Activated CD4-positive, alpha-beta T cell treated with anti-CD3 and anti-CD28 coated beads, Interleukin-10, Interleukin-2, amounts not matched to agents 100 ng/mL and 50 ng/mL, durations not matched to agents 16 hours and 8 hours (primary cell): ENCODE results near the gene EXOC3L4.

ENCODE experiments used
- DNase-seq: peaks from one replicate; pipeline ENCODE4 v3.0.0-alpha.2; 2020

EXOC3L4 gene

DNA sequence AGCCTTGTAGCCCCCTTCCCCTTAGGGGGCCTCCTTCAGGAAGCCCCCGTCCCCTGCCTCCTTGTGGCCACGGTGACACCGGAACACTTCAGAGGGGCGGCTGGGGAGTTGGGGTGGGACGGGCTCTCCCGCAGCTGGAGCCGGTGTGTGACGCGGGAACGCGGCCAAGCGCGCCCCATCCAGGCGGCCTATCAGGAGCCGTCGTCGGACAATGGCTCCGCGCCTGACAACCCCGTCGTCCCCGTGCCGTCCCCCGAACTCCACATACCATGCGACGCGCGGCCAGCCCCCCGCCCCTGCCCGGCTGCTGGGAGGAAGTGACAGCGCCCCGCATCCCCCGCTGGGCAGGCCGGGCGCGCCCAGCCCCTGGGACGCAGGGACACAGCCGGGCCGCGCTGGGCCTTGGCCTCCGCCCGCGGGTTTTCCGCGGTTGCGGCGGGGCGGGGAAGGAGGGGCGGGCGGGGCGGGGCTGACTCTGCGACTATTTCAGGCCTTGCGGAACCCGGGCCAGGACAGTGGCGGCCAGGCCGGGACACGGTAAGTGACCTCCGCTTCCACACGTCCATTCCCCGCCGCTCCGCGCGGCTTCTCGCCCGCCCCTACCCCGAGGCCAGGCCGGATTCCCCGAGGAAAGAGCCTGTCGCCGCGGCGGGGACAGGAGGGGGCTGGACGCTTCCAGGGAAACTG, 28.6 kb downstream of the EXOC3L4 start, which contains the start of gene TNFAIP2:
TSS of gene TNFAIP2 (plus strand) at position 515 of the 687 bp plus-strand sequence. CDS start 2,997 bp downstream, outside the sequence.
- DNase-seq: no peak

DNA sequence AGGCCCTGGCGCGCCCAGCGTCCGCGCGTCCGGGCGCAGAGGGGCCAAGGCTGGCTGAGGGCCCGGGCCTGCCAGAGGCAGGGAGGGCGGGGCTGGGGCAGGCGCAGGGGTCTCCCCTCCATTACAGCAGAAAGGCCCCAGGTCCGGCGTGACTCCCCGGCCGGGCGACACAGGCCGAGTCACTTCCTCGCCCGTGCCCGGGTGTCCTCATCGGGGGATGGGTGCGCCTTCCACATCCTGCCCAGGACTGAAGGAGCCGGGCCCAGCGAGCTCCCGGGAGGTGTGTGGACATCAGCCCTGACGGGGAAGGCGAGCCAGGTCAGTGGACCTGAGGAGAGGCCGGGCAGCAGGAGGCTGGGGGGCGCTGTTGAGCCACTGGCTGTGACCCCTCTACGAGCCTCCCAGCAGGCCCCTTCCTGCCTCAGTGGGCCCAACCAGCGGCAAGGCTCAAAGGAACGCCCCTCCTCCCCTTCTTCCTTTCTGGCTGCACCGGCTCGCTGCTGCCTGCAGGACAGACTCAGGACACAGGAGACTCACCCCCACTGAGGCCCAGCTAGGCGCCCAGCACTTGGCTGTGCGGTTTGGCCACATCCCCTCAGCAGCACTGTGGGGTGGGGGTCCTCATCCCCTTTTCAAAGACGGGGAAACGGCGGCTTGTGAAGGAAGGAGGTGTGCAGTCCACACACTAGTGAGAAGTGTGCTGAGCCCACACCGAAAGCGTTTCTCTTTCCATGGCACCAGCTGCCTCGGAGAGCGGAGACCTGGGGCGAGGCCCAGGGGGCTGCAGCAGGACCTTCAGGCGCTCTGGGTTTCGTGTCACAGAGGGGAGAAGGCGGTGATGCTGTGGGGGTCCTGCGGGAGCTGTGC, 29.3 kb downstream of the EXOC3L4 start:
- DNase-seq: no peak

DNA sequence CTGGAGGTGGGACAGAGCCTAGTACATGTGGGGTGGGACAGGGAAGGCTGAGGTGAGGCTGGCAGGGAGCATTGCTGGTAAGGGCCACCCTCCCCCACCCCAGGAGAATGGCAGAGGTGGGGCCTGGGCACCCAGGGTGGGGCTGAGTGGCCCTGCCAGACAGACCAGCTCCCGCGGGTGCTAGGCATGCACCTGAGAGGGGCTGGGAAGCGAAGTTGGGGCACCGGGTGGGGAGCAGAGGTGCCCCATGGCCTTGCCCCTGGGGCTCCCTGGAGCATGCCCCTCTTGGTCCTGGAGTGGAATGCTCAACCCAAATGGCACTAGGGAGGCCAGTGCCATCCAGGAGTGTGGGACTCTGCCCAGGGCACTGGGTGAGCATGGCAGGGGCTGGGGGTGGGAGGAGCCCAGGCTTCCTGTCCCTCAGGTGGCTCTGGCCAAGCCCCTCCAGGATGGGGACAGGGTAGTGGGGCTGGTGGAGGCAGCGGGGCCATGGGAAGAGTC, 30.0 kb downstream of the EXOC3L4 start:
- no peak for DNase-seq

DNA sequence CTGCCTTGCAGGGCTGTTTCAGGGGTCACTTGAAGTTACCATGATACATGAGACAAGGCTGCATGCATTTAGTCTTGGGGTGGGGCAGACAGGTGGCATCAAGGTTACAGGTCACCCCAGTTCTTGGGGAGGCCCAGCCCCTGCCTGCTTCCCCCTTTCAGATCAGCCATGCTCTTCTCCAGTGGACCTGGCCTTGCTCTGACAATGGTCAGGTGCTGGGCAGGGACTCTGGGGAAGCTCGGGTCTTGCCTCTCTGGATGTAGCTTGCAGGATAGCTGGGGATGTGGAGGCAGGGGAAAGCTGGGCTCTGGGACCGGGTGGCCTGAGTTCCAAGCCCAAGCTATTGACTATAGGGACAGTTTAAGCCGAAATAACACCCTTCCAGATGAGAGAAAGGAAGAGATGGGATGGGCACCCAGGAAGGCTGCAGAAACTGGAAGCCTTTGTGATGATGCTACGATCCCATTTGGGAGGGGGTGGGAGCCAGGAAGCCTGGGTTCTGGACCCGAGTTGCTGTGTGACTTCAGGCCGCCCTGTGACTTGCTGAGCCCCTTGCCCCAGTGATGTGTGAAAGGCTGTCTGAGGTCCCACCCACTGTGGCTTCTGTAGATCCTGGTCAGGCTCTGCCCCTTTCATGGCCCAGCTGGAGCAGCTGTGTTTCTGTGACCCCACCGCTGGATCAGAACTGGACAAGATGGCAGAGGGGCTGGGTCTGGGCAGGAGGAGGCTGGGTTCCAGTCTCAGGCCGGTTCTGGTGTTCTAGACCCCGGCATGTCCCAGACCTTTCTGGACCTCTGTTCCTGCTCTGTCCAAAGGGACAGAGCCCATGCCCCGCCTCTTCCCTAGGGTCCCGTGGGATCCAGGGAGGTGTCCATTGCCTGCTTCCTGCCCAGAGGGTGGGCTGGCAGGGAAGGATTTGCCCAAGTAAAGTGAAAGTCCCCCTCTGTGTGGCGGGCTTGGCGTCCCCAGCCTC, 30.9 kb downstream of the EXOC3L4 start:
- DNase-seq: no peak

DNA sequence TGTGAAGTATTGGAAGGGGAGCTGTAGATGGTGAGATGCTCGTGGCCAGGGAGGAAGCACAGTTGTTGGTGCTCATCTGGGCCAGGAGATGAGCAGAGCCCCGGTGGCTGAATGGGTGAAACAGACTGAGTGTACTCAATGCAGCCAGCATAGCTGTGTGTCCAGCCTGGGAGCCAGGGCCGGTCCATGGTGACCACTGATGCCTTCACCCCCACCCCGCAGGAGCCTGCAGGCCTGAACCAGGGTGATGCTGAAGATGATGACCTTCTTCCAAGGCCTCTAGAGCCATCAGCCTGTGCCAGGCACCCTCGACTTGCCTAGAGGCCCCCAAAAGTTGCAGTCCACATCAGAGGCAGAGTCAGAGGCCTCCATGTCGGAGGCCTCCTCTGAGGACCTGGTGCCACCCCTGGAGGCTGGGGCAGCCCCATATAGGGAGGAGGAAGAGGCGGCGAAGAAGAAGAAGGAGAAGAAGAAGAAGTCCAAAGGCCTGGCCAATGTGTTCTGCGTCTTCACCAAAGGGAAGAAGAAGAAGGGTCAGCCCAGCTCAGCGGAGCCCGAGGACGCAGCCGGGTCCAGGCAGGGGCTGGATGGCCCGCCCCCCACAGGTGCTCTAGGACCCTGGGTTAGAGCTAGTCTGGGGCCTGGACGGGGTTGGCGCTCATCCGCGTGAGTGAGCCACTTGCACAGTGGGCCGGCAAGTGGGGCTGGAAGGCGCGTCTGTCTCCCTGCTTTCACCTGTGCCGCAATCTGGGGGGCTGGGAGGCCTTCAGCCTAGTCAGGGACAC, 31.8 kb downstream of the EXOC3L4 start:
- DNase-seq: no peak

DNA sequence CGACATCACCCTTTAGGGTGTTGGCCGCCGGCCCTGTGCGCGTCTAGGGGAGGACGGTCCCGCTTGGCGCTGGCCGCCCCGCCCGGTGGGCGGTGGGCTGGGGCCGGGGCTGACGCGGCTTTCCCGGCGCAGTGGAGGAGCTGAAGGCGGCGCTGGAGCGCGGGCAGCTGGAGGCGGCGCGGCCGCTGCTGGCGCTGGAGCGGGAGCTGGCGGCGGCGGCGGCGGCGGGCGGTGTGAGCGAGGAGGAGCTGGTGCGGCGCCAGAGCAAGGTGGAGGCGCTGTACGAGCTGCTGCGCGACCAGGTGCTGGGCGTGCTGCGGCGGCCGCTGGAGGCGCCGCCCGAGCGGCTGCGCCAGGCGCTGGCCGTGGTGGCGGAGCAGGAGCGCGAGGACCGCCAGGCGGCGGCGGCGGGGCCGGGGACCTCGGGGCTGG, 32.4 kb downstream of the EXOC3L4 start:
- DNase-seq: no peak

DNA sequence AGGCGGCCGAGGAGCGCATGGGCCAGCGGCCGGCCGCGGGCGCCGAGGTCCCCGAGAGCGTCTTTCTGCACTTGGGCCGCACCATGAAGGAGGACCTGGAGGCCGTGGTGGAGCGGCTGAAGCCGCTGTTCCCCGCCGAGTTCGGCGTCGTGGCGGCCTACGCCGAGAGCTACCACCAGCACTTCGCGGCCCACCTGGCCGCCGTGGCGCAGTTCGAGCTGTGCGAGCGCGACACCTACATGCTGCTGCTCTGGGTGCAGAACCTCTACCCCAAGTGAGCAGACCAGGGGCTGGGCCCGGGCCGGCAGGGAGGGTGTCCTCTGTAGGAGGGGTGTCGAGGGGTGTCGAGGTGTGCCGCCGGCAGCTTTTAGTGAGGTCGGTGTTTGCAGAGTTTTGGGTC, 32.8 kb downstream of the EXOC3L4 start:
- DNase-seq: no peak

DNA sequence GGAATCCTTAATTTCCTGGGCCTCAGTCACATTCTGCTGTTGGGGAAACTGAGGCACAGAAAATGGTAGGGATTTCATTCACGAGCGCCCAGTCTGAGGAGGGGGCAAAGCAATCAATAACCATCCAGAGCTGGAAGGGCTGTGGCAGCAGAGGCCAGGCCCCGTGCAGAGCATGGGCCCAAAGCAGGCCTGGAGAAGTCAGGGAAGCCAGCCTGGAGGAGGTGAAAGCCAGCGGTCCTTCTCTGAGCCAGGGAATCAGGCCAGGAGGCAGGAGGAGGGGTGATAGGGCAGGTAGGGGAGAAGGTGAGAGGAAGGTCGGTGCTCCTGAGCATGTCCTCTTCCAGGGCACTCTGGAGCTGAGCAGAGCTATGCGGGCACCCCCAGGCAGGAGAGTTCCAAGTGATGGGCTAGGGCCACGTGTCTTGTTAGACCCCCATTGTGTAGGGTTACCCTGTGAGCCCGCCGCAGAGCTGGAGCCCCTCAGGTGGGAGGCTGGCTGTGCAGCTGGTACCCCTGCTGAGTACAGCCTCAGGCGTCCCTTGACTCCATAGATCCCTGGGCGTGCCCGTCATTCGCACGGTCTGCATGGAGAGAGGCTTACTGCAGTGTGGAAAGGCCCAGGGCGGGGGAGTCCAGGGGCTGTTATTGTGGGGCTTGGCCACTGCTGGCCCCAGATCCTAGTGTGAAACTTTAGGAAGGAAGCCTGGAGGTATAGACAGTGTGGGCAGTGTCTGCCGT, 33.5 kb downstream of the EXOC3L4 start:
- DNase-seq: no peak

DNA sequence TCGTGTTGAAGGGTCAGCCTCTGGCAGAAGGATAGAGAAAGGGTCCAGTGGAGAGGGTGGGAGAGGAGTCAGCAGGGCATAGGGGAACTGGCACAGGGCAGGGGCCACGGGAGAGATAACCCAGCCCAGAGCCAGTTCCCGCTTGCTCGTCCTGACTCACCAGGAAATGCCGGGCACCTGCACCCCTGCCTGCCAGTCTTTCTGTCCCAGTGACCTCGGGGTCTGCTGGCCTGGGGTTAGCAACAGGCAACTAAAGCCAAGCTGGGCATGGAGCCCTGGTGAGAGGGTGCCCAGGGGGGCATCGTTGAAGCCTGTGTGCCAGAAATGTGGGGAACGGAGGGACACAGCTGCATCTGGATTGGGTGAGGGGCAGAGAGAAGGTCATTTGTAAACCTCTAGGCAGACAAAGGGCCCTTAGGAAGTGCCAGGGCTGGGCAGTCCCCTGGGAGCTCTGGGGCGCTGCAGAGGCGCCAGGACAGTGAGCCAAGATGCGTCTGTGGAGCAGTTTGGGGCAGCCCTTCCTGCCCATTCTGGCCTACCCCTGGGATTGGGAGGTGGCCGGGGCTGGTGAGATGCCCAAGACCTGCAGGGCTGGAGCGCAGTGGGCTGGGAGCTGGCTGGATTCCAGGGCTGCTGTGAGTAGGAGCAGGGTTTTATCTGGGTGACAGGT, 34.2 kb downstream of the EXOC3L4 start:
- DNase-seq: no peak

DNA sequence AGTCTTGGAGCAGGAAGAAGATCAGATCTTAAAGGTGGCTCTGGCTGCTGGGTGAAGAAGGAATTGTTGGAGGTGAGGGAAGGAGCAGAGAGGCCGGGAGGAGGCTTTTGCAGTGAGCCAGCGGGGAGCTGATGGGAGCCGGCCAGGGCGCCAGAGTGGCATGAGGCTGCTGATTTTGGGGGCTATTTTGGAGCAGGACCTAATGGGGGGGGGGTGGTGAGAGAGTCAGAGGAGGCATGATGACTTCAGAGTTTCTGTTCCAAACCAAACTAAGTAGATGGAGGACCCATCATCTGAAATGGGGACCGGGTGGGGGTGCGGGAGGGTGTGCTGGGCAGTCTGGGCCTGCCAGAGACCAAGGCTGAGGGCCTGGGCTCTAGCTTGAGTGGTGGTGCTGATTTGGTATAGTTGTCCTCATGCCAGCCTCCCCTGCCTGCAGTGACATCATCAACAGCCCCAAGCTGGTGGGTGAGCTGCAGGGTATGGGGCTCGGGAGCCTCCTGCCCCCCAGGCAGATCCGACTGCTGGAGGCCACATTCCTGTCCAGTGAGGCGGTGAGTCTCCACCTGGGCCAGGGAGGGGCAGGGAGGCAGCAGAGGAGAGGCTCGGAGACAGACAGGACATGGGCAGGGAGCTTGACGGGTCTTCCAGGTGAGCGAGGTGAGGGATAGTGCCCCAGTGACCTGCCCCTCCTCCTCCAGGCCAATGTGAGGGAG, 34.9 kb downstream of the EXOC3L4 start:
- no peak for DNase-seq

DNA sequence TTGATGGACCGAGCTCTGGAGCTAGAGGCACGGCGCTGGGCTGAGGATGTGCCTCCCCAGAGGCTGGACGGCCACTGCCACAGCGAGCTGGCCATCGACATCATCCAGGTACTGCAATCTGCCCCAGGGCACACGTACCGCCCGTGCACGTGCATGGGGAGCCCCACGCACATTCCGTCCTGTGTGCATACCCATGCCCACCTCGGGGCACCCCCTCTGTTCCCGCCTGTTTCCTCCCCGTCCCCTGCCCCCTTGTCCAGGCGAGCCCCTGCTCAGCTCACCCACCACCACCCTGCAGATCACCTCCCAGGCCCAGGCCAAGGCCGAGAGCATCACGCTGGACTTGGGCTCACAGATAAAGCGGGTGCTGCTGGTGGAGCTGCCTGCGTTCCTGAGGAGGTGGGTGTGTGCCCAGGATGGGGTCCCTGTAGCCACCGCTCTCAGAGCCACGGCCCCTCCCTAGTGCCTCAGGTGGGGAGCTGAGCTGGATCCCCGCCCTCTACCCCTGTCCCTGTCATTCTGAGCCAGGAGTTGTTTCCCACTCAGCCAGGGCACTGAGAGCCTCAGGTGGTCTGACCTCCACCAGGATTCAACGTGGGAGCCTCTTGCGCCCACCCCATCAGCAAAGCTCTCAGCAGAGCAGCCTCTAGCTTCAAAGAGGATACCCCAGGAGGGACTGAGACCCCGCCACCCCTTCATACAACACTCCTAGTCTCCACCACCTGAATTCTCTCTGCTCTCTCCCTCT, 35.7 kb downstream of the EXOC3L4 start:
- no peak for DNase-seq

DNA sequence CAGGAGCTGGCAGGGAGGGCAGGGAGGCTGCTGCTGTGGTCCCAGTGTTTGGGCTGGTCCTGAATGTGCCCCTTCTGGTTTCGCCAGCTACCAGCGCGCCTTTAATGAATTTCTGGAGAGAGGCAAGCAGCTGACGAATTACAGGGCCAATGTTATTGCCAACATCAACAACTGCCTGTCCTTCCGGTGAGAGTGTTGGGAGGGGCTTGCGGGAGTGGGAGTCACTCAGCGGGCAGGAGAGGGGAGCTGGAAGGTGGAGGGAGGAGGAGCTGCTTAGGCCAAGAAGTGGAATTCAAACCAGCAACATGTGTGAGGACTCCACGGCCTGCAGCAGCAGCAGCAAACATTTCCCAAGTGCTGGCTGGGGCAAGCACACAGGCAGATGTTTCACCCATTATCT, 36.4 kb downstream of the EXOC3L4 start:
- no peak for DNase-seq

DNA sequence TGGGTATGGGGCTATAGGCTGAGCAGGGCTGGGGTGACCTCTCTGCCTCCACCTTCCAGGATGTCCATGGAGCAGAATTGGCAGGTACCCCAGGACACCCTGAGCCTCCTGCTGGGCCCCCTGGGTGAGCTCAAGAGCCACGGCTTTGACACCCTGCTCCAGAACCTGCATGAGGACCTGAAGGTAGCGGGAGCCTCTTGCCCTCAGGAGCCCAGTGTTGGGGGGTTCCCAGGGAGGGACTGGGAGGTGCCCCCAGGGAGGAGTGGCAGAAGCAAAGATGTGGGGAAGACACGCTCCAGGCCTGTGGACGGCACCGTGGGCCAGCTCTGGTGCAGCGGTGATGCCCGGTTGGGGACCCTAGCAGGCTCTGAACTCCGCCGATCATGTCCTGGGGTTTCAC, 37.1 kb downstream of the EXOC3L4 start:
- no peak for DNase-seq

DNA sequence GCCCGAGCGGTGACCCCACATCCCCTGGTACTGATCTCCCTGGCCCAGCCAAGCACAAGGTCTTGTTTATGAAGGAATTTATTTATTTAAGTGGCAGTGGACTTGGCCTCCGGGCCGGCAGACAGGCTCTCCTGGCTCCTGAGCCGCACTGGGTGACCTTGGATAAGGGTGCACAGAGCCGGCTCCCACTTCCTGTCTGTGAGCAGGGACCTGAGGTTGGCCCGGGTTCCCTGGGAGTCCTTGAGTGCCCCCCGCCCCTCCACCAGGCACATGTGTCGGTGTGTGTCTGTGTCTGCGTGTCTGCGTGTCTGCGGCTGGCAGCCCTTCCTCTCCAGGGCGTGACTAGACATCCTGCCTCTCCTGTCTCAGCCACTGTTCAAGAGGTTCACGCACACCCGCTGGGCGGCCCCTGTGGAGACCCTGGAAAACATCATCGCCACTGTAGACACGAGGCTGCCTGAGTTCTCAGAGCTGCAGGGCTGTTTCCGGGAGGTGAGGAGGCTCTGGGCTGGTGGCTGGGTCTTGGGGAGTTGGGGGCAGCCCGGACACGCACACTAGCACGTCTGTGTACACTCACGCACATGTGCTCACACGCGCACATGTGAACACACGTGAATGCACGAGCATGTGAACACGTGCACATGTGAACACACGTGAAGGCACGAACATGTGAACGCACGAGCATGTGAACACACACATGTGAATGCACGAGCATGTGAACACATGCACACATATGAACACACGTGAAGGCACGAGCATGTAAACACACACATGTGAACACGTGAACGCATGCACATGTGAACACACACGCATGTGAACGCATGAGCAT, 38.1 kb downstream of the EXOC3L4 start:
- no peak for DNase-seq

DNA sequence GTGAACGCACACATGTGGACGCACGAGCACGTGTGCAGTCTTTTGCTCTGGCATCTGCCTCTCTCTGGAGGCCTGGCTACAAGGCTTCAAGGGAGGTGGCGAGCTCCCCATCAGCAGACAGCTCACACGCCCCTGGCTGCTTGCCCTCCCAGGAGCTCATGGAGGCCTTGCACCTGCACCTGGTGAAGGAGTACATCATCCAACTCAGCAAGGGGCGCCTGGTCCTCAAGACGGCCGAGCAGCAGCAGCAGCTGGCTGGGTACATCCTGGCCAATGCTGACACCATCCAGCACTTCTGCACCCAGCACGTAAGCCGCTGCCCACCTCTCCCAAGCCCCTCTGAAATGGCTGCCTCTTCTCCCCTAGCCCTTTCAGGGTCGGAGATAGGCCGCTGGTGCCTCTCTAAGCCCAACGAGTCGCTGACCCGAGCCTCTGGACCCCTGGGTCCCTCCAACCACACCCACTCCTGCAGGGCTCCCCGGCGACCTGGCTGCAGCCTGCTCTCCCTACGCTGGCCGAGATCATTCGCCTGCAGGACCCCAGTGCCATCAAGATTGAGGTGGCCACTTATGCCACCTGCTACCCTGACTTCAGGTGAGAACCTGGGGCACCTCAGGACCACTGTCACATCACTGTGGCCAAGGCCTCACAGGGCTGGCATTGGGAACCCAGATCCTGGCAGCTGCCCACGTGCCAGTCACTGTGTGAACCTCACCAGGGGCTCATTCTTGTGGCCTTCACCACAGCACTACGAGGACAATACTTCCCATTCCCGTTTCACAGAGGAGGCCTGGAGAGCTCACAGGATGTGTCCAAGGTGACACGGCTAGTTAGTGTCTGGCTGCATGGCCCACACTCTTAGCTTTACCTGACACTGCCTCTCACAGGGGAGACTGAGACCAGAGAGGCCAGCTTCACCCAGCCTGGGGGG, 39.0 kb downstream of the EXOC3L4 start:
- no peak for DNase-seq

DNA sequence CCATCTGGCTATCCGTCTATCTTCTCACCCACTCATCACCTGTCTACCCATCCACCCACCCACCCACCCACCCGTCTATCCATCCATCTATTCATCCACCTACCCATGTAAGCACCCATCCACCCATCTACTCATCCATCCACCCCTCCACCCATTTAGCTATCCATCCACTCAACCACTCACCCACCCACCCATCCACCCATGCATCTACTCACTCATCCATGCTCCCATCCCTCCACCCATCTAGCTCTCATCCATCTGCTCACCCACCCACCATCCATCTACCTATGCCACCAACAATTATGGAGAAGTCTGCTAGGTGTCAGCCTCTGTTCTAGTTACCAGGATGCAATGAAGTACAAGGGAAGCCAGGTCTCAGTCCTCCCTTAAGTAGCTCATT, 39.9 kb downstream of the EXOC3L4 start:
- no peak for DNase-seq

DNA sequence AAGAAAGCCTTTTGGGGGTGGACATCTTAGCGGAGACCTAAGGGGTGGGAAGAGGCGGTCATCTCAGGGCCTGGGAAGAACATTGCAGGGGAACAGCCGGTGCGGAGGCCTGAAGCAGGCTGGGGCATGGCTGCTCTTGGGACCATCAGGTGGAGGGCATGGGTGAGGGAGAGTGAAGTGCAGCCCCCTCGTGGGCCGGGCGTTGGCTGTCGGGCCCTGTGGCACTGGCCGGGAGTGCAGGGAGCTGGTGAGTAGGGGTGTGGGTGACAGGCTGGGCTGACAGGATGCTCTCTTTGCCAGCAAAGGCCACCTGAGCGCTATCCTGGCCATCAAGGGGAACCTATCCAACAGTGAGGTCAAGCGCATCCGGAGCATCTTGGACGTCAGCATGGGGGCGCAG, 40.4 kb downstream of the EXOC3L4 start:
- no peak for DNase-seq
